H1 (cell line): ENCODE results near the gene KCNMB4. TPM values are rescaled to one million over a fixed set of nuclear protein-coding genes. Genes with fewer than 3 reads are reported as not detected.

ENCODE experiments used
- CTCF ChIA-PET: fragments of 300-600 bp; sonication (Branson Sonifier 250); formaldehyde crosslinking; loops from one replicate; lab custom pipeline; 2021; ENCODE audit not compliant: partially characterized antibody; lab: Charles Lee
- POLR2A ChIA-PET: fragments of 300-600 bp; sonication (Branson Sonifier 250); formaldehyde crosslinking; loops from one replicate; lab custom pipeline; 2021; ENCODE audit warnings: inconsistent platforms; ENCODE audit not compliant: partially characterized antibody; lab: Charles Lee
- DNase-seq, 2 experiments: peaks; one replicate each; pipeline versions ENCODE4 v3.0.0 to v3.0.0-alpha.2; 2010 to 2022; ENCODE audit warnings: low spot score in 2 of 2, low read depth in 1 of 2, mixed read lengths in 1 of 2
- FAIRE-seq: peaks from 2 replicates; lab custom pipeline; 2011; peaks lifted over from hg19 to GRCh38; lab: Jason Lieb, UNC
- H2AFZ ChIP-seq: 2 replicates; pipeline ENCODE4 v1.8.1; 2012; ENCODE audit warnings: low read length, inconsistent platforms
- H2AK5ac ChIP-seq: 2 replicates; pipeline ENCODE4 v1.6.1; 2013; ENCODE audit warnings: low read depth, low read length
- H2BK120ac ChIP-seq: replicated peaks from 2 replicates; pipeline ENCODE3; 2013; ENCODE audit warnings: low read depth, low read length, inconsistent platforms
- H2BK12ac ChIP-seq: 2 replicates; pipeline ENCODE4 v1.6.1; 2013; ENCODE audit warnings: low read depth, low read length
- H2BK15ac ChIP-seq: 2 replicates; pipeline ENCODE4 v1.6.1; 2013; ENCODE audit warnings: low read length
- H2BK20ac ChIP-seq: 2 replicates; pipeline ENCODE4 v1.6.1; 2013; ENCODE audit warnings: low read length
- H2BK5ac ChIP-seq: 2 replicates; pipeline ENCODE4 v1.6.1; 2013; ENCODE audit warnings: low read depth, low read length
- H3K14ac ChIP-seq: 2 replicates; pipeline ENCODE4 v1.6.1; 2013; ENCODE audit warnings: inconsistent platforms; ENCODE audit not compliant: insufficient read length
- H3K18ac ChIP-seq: 2 replicates; pipeline ENCODE4 v1.6.1; 2013; ENCODE audit warnings: low read length; ENCODE audit errors: extremely low read depth
- H3K23ac ChIP-seq: 2 replicates; pipeline ENCODE4 v1.6.1; 2013; ENCODE audit warnings: inconsistent platforms; ENCODE audit not compliant: insufficient read length
- H3K23me2 ChIP-seq: 2 replicates; pipeline ENCODE4 v1.6.1; 2013; ENCODE audit warnings: low read depth, low read length
- H3K27ac ChIP-seq: 2 replicates; pipeline ENCODE4 v1.6.1; 2011; ENCODE audit warnings: low read depth, low read length, inconsistent platforms
- H3K27me3 ChIP-seq, 4 experiments: replicated peaks in 1 of 4; 1 replicate in 1 of 4; 2 replicates in 3 of 4; pipeline versions ENCODE4 v1.6.1 to v1.8.1; 2011 to 2013; ENCODE audit warnings: low read length in 3 of 4, mild to moderate bottlenecking in 3 of 4, inconsistent platforms in 2 of 4, mixed read lengths in 2 of 4, moderate library complexity in 1 of 4; ENCODE audit not compliant: control insufficient read depth in 3 of 4, insufficient read depth in 3 of 4; ENCODE audit errors: extremely low read depth in 1 of 4
- H3K36me3 ChIP-seq, 4 experiments: 2 replicates each; pipeline versions ENCODE4 v1.6.1 to v1.8.1; 2011 to 2013; ENCODE audit warnings: mild to moderate bottlenecking in 4 of 4, low read length in 3 of 4, moderate library complexity in 2 of 4, control low read depth in 1 of 4, inconsistent platforms in 1 of 4; ENCODE audit not compliant: insufficient read depth in 4 of 4, control insufficient read depth in 2 of 4
- H3K4ac ChIP-seq: replicated peaks from 2 replicates; pipeline ENCODE3; 2013; ENCODE audit warnings: low read length, low read depth, mixed read lengths, inconsistent platforms; ENCODE audit not compliant: insufficient read length
- H3K4me1 ChIP-seq, 4 experiments: replicated peaks in 1 of 4; 1 replicate in 1 of 4; 2 replicates in 3 of 4; pipeline versions ENCODE4 v1.6.1 to v1.8.1; 2011 to 2013; ENCODE audit warnings: low read length in 3 of 4, inconsistent platforms in 2 of 4, mixed read lengths in 1 of 4; ENCODE audit not compliant: insufficient read depth in 4 of 4, control insufficient read depth in 3 of 4
- H3K4me2 ChIP-seq, 2 experiments: 2 replicates each; pipeline versions ENCODE4 v1.6.1 to v1.8.1; 2011 to 2013; ENCODE audit warnings: low read depth in 2 of 2, low read length in 2 of 2, control low read depth in 1 of 2, inconsistent platforms in 1 of 2, mild to moderate bottlenecking in 1 of 2; ENCODE audit not compliant: insufficient read depth in 1 of 2
- H3K4me3 ChIP-seq, 4 experiments: fragments of 200-600, 300-600 bp in 1 of 4; sonication (generic), shearing (Covaris generic), sonication (Bioruptor Twin) in 1 of 4; 2 replicates each; pipeline versions ENCODE4 v1.5.1 to v1.8.1; 2011 to 2016; ENCODE audit warnings: low read length in 4 of 4, low read depth in 3 of 4, control low read depth in 2 of 4, inconsistent platforms in 2 of 4, mild to moderate bottlenecking in 2 of 4, mixed read lengths in 1 of 4, moderate library complexity in 1 of 4; ENCODE audit not compliant: insufficient read depth in 2 of 4; ENCODE audit errors: extremely low read depth in 1 of 4
- H3K56ac ChIP-seq: replicated peaks from 2 replicates; pipeline ENCODE3; 2013; ENCODE audit warnings: low read depth, mild to moderate bottlenecking, mixed read lengths, low read length, inconsistent platforms; ENCODE audit not compliant: insufficient read length
- H3K79me1 ChIP-seq: 2 replicates; pipeline ENCODE4 v1.6.1; 2013; ENCODE audit warnings: low read depth, low read length, control low read depth
- H3K79me2 ChIP-seq, 2 experiments: 2 replicates each; pipeline versions ENCODE4 v1.6.1 to v1.8.1; 2012 to 2013; ENCODE audit warnings: low read length in 2 of 2, mild to moderate bottlenecking in 2 of 2, inconsistent platforms in 1 of 2; ENCODE audit not compliant: insufficient read depth in 2 of 2, control insufficient read depth in 1 of 2
- H3K9ac ChIP-seq, 4 experiments: replicated peaks in 1 of 4; 1 replicate in 1 of 4; 2 replicates in 3 of 4; pipeline versions ENCODE4 v1.6.1 to v1.8.1; 2011 to 2013; ENCODE audit warnings: low read depth in 3 of 4, low read length in 3 of 4, control low read depth in 2 of 4, mild to moderate bottlenecking in 2 of 4, moderate library complexity in 2 of 4, inconsistent platforms in 1 of 4; ENCODE audit errors: extremely low read depth in 1 of 4
- H3K9me3 ChIP-seq, 2 experiments: 2 replicates each; pipeline versions ENCODE4 v1.6.1 to v1.8.1; 2012 to 2013; ENCODE audit warnings: mild to moderate bottlenecking in 2 of 2, moderate library complexity in 2 of 2, control low read depth in 1 of 2, inconsistent platforms in 1 of 2, low read depth in 1 of 2, low read length in 1 of 2, mixed read lengths in 1 of 2; ENCODE audit not compliant: insufficient read depth in 2 of 2
- H4K20me1 ChIP-seq, 2 experiments: replicated peaks in 1 of 2; 2 replicates each; pipeline versions ENCODE3 to v1.8.1; 2011 to 2013; ENCODE audit warnings: inconsistent platforms in 2 of 2, low read length in 2 of 2, mild to moderate bottlenecking in 1 of 2; ENCODE audit not compliant: insufficient read depth in 2 of 2, control insufficient read depth in 1 of 2
- H4K5ac ChIP-seq: 2 replicates; pipeline ENCODE4 v1.6.1; 2013; ENCODE audit warnings: low read length, low read depth, mixed read lengths, inconsistent platforms; ENCODE audit not compliant: insufficient read length
- H4K8ac ChIP-seq: 2 replicates; pipeline ENCODE4 v1.8.0; 2013; ENCODE audit warnings: mild to moderate bottlenecking, moderate library complexity, low read length, inconsistent platforms; ENCODE audit not compliant: insufficient read depth; ENCODE audit errors: extremely low read depth
- H4K91ac ChIP-seq: replicated peaks from 2 replicates; pipeline ENCODE3; 2013; ENCODE audit warnings: low read length, mixed read lengths, inconsistent platforms; ENCODE audit not compliant: insufficient read length
- CHD1 ChIP-seq: IDR thresholded peaks from 2 replicates; pipeline ENCODE4 v1.6.1; 2012; ENCODE audit warnings: low read depth, low read length, improper control_type of control experiment
- GABPA ChIP-seq: IDR thresholded peaks from 2 replicates; pipeline ENCODE4 v1.6.1; 2011; ENCODE audit warnings: mild to moderate bottlenecking, low read length, moderate library complexity, borderline replicate concordance; ENCODE audit not compliant: insufficient read depth
- SP2 ChIP-seq: IDR thresholded peaks from 2 replicates; pipeline ENCODE4 v1.6.1; 2012; ENCODE audit warnings: mild to moderate bottlenecking, low read length, inconsistent platforms
- WGBS, 2 experiments: shearing (Covaris generic) in 1 of 2; methylation state at CpG; one replicate each; pipeline versions ENCODE4 v1.1.6 to v1.1.7; 2013 to 2015; ENCODE audit warnings: low lambda C conversion rate in 2 of 2, mixed read lengths in 2 of 2, inconsistent platforms in 1 of 2, low coverage in 1 of 2, missing lambda C conversion rate in 1 of 2; ENCODE audit not compliant: insufficient replicate concordance in 2 of 2, insufficient coverage in 1 of 2, insufficient read length in 1 of 2; ENCODE audit errors: extremely low coverage in 1 of 2, missing lambda C conversion rate in 1 of 2; 5-methylcytosine and 5-hydroxymethylcytosine counted together
- polyA plus RNA-seq, 7 experiments: library from polyadenylated mRNA; depleted of rRNA in 3 of 7; stranded (reverse) in 5 of 7; unstranded in 2 of 7; fragments of >200 nt in 5 of 7; fragments of 200-250 nt in 2 of 7; gene quantifications; 1 replicate in 5 of 7; 2 replicates in 1 of 7; 4 replicates in 1 of 7; pipeline versions ENCODE4 v1.2.1 to v1.2.3, GENCODE V29; 2011 to 2013; ENCODE audit warnings: missing spikeins in 2 of 7, mixed read lengths in 2 of 7
- total RNA-seq: library from RNA; stranded (reverse); fragmentation: NEBNext Ultra II Directional; extraction: Animal tissue kit (Norgen Biotek cat#: 25700); gene quantifications from 2 replicates; pipeline ENCODE4 v1.2.1, GENCODE V29; 2021

The KCNMB4 gene
- total and polyA plus RNA-seq, 2 of the 8 experiments (the other 6 are each of a cell fraction or from before 2014, with no cell fraction given), result 10.9 to 16.0 TPM

GRCh38 chr12:70417121-70417520, 51.0 kb downstream of the KCNMB4 start:
- Histone ChIP-seq H3K9ac (no peak overlapping the region), H3K23ac (no peak overlapping the region), H2AK5ac (no peak overlapping the region), H2BK12ac (no peak overlapping the region), H3K27me3 (peaks cover 0 to 1% (median 0%) of the 10 kb centered on the region in 4 experiments; a peak in 1 of 7 replicates), H2BK20ac (no peak overlapping the region), H4K5ac (no peak overlapping the region), H2BK5ac (no peak overlapping the region), H3K56ac (no peak overlapping the region), H3K23me2 (no peaks in the 10 kb centered on the region), H3K4ac (no peak overlapping the region), H4K20me1 (no peaks in the 10 kb centered on the region)
- CTCF ChIA-PET, result interaction anchor here (0.7 to 1.3 kb wide), 2 partner anchors 14 kb away, joined by 3 read pairs; no protein-coding TSS in a partner anchor
- TF ChIP-seq SP2 (no peak), GABPA (no peak), CHD1 (no peak)
- TF ChIP-seq, all 59 proteins: peak for 0
- Histone ChIP-seq H3K27ac (no peak overlapping the region), H3K79me2 (no peaks in the 10 kb centered on the region), H3K9me3 (no peaks in the 10 kb centered on the region), H3K36me3 (0 out of 8 replicates have a peak, but pooled peaks cover 0 to 2% (median 0%) of the 10 kb centered on the region in 4 experiments), H3K79me1 (no peaks in the 10 kb centered on the region), H3K4me3 (no peak overlapping the region), H4K8ac (no peak overlapping the region), H3K4me1 (no peaks in the 10 kb centered on the region), H3K4me2 (no peak overlapping the region), H4K91ac (no peak overlapping the region), H2AFZ (no peak overlapping the region), H2BK120ac (no peak overlapping the region), H2BK15ac (no peak overlapping the region), H3K18ac (no peak overlapping the region), H3K14ac (no peak overlapping the region)
- WGBS, 2 experiments, result 91% methylated on average over 3 of the region's 3 CpGs; no CpG with 5 or more reads in 1 of the 2 experiments
- FAIRE-seq (no peak), DNase-seq (no peak)
- POLR2A ChIA-PET, result no interaction called here
